Activated CD4-positive, alpha-beta memory T cell treated with anti-CD3 and anti-CD28 coated beads for 36 hours (primary cell): ENCODE results near the gene CFAP107. TPM values are rescaled to one million over a fixed set of nuclear protein-coding genes. Genes with fewer than 3 reads are reported as not detected.
"Not testable (repeated sequence)": the region's sequence is repeated elsewhere in the genome, so short reads cannot be mapped to it uniquely, and the experiment has no call there.

Experiments used
- CTCF ChIA-PET: fragments of 350-600 bp; sonication (Branson Sonifier 250); formaldehyde crosslinking; loops from one replicate; lab custom pipeline; 2021; ENCODE audit warnings: antibody characterized with exemption, inconsistent platforms; lab: Charles Lee
- POLR2A ChIA-PET: fragments of 350-600 bp; sonication (Branson Sonifier 250); formaldehyde crosslinking; loops from one replicate; lab custom pipeline; 2021; ENCODE audit warnings: antibody characterized with exemption; lab: Charles Lee
- DNase-seq: peaks from one replicate; pipeline ENCODE4 v3.0.0-alpha.2; 2020
- H3K27ac Mint-ChIP-seq: one replicate; pipeline ENCODE4 v1.8.0; 2021; ENCODE audit warnings: mixed read lengths
- H3K27me3 Mint-ChIP-seq: one replicate; pipeline ENCODE4 v1.8.0; 2021; ENCODE audit warnings: mixed read lengths
- H3K36me3 Mint-ChIP-seq: one replicate; pipeline ENCODE4 v1.8.0; 2021; ENCODE audit warnings: mixed read lengths
- H3K4me1 Mint-ChIP-seq: one replicate; pipeline ENCODE4 v1.8.0; 2021; ENCODE audit warnings: low read depth, mixed read lengths
- H3K4me3 Mint-ChIP-seq: one replicate; pipeline ENCODE4 v1.8.0; 2021; ENCODE audit warnings: mild to moderate bottlenecking, mixed read lengths
- H3K9me3 Mint-ChIP-seq: one replicate; pipeline ENCODE4 v1.8.0; 2021; ENCODE audit warnings: mixed read lengths
- intact Hi-C: fragments of 100-400 bp; cut with micrococcal nuclease; formaldehyde crosslinking; loops from one replicate; pipeline ENCODE4 v1.15.1; 2023
- total RNA-seq, 2 experiments: library from RNA; stranded (reverse); gene quantifications; one replicate each; pipeline ENCODE4 v1.2.3, GENCODE V29; 2021

The CFAP107 gene
- total RNA-seq, 2 experiments from 2014 or later, result not detected

- Mint-ChIP-seq H3K4me3 (no peak overlapping the region), H3K27me3 (peaks cover 29% of the 10 kb centered on the region)
- intact Hi-C loops, result no loop called here
Observed at GRCh38 chr1:12771186-12771585, 25.2 kb downstream of the CFAP107 start.

GRCh38 chr1:12772520-12772919, 26.5 kb downstream of the CFAP107 start:
- H3K27me3 Mint-ChIP-seq, result peaks cover 25% of the 10 kb centered on the region
- CTCF ChIA-PET, result no interaction called here
- H3K27ac Mint-ChIP-seq, result no peak overlapping the region
- POLR2A ChIA-PET, result no interaction called here
- intact Hi-C loops, result no loop called here
- H3K9me3 Mint-ChIP-seq, result no peaks in the 10 kb centered on the region
- no peaks in the 10 kb centered on the region for H3K36me3 Mint-ChIP-seq
- no peak overlapping the region for H3K4me3 Mint-ChIP-seq
- H3K4me1 Mint-ChIP-seq, result no peaks in the 10 kb centered on the region
- no peak for DNase-seq

More at GRCh38 chr1:12771186-12771585, 25.2 kb downstream of the CFAP107 start:
- POLR2A ChIA-PET, result no interaction called here
- Mint-ChIP-seq H3K4me1 (no peaks in the 10 kb centered on the region), H3K9me3 (no peaks in the 10 kb centered on the region), H3K27ac (no peak overlapping the region), H3K36me3 (no peaks in the 10 kb centered on the region)
- no peak for DNase-seq
- CTCF ChIA-PET, result no interaction called here

GRCh38 chr1:12773438-12773837, 27.4 kb downstream of the CFAP107 start, which contains the start of gene PRAMEF12:
Gene PRAMEF12 (plus strand): TSS chr1:12773738. CDS start chr1:12774868, 1,130 bp downstream.
- POLR2A ChIA-PET, result no interaction called here
- Mint-ChIP-seq H3K36me3 (no peaks in the 10 kb centered on the region), H3K9me3 (no peaks in the 10 kb centered on the region), H3K4me1 (no peaks in the 10 kb centered on the region), H3K27me3 (peaks cover 24% of the 10 kb centered on the region), H3K4me3 (no peak within 1 kb of the TSS), H3K27ac (no peak within 1 kb of the TSS)
- intact Hi-C loops, result no loop called here
- DNase-seq, result no peak
- CTCF ChIA-PET, result no interaction called here

DNA sequence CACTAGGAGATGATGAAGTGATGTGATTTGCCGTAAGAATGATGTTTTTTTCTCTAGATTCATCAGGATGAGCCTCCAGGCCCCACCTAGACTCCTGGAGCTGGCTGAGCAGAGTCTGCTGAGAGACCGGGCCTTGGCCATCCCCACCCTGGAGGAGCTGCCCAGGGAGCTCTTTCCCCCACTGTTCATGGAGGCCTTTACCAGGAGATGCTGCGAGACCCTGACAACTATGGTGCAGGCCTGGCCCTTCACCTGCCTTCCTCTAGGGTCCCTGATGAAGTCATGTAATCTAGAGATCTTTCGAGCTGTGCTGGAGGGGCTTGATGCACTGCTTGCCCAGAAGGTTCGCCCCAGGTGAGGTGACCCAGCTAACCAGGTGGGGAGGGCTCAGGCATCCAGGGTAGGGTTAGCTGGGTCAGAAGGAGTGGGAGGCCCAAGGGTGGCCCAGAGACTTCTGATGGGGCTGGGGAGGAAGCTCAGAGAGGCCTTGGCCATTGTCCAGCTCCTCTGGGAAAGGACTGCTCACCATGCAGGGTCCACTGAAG, 28.9 kb downstream of the CFAP107 start:
- intact Hi-C loops, result no loop called here
- Mint-ChIP-seq H3K9me3 (no peaks in the 10 kb centered on the region), H3K4me3 (no peak overlapping the region), H3K27me3 (peaks cover 14% of the 10 kb centered on the region), H3K27ac (no peak overlapping the region), H3K4me1 (no peaks in the 10 kb centered on the region), H3K36me3 (no peaks in the 10 kb centered on the region)
- ChIA-PET CTCF (no interaction called here), POLR2A (no interaction called here)
- no peak for DNase-seq

- no peak overlapping the region for H3K27ac Mint-ChIP-seq
- H3K4me3 Mint-ChIP-seq, result no peak overlapping the region
- H3K36me3 Mint-ChIP-seq, result no peaks in the 10 kb centered on the region
- intact Hi-C loops, result no loop called here
- ChIA-PET CTCF (no interaction called here), POLR2A (no interaction called here)
- H3K4me1 Mint-ChIP-seq, result no peaks in the 10 kb centered on the region
- no peak for DNase-seq
- peaks cover 10% of the 10 kb centered on the region for H3K27me3 Mint-ChIP-seq
- no peaks in the 10 kb centered on the region for H3K9me3 Mint-ChIP-seq
Observed at GRCh38 chr1:12775443-12775842, 29.4 kb downstream of the CFAP107 start.

DNA sequence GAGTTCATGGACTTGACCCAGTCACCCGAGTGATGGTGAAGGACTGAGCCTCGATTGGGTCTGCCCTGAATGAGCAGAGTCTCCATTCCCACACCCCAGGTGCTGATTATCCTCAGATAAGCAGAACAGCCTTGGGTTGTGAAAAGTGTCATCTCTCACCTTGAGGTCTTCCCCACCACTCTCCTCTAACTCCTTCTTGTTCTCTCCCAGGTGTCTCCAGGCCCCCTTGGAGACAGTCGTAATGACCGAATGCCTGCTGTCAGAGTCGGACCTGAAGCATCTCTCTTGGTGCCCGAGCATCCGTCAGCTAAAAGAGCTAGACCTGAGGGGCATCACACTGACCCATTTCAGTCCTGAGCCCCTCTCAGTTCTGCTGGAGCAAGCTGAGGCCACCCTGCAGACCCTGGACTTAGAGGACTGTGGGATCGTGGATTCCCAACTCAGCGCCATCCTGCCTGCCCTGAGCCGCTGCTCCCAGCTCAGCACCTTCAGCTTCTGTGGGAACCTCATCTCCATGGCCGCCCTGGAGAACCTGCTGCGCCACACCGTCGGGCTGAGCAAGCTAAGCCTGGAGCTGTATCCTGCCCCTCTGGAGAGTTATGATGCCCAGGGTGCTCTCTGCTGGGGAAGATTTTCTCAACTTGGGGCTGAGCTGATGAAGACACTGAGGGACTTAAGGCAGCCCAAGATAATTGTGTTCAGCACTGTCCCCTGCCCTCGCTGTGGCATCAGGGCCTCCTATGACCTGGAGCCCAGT, 31.0 kb downstream of the CFAP107 start:
- Mint-ChIP-seq H3K27ac (no peak overlapping the region), H3K9me3 (no peaks in the 10 kb centered on the region), H3K4me1 (no peaks in the 10 kb centered on the region), H3K4me3 (no peak overlapping the region), H3K27me3 (peaks cover 7% of the 10 kb centered on the region), H3K36me3 (no peaks in the 10 kb centered on the region)
- intact Hi-C loops, result no loop called here
- DNase-seq, result no peak
- ChIA-PET POLR2A (no interaction called here), CTCF (no interaction called here)

DNA sequence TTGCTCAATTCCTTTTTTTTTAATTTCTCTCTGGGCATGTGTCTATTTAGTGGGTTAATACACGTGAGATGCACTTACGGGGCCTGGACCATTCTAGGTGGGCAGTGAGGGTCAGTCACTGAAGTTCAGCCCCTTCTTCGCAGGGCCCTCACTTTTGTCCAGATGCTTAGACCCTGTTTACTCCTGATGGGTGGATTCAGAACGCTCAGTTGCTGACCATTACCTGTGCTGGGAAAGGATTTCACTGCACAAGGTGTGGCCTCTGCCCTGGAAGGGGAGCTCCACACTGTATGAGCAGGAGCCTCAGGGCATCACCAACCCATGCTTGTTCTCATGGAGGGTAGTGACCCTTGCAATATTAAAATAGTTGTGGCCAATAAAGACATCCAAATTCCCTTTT, 32.1 kb downstream of the CFAP107 start:
- ChIA-PET CTCF (no interaction called here), POLR2A (no interaction called here)
- intact Hi-C loops, result no loop called here
- H3K27me3 Mint-ChIP-seq, result peaks cover 3% of the 10 kb centered on the region
- H3K27ac Mint-ChIP-seq, result no peak overlapping the region
- H3K4me1 Mint-ChIP-seq, result no peaks in the 10 kb centered on the region
- no peaks in the 10 kb centered on the region for H3K36me3 Mint-ChIP-seq
- H3K4me3 Mint-ChIP-seq, result no peak overlapping the region
- H3K9me3 Mint-ChIP-seq, result peaks cover 1% of the 10 kb centered on the region
- no peak for DNase-seq

DNA sequence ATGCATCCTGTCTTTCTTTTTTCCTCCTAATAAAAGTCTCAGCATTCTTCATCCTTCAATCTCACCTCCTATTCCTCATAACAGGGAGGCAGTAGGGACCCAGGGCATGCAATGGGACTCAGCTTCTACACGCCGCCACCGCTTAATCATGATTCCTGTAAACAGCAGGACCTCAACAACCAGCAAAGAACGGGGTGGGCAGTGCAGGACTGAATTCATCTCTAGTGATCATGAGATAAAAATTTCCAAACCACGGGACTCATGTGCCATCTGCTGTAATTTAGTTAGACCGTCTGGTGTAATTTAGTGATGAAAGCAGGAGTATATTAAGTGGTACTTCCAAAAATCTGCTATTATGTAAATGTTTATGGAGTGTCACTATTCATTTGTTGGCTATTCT, 32.9 kb downstream of the CFAP107 start:
- DNase-seq, result no peak
- Mint-ChIP-seq H3K27me3 (peaks cover 2% of the 10 kb centered on the region), H3K4me3 (no peak overlapping the region), H3K27ac (no peak overlapping the region), H3K4me1 (no peaks in the 10 kb centered on the region), H3K36me3 (no peaks in the 10 kb centered on the region), H3K9me3 (peaks cover 8% of the 10 kb centered on the region)
- intact Hi-C loops, result no loop called here
- ChIA-PET POLR2A (no interaction called here), CTCF (no interaction called here)

- H3K27me3 Mint-ChIP-seq, H3K27ac Mint-ChIP-seq, POLR2A ChIA-PET, H3K36me3 Mint-ChIP-seq, DNase-seq, H3K4me1 Mint-ChIP-seq, CTCF ChIA-PET, intact Hi-C loops, H3K4me3 Mint-ChIP-seq: not testable (repeated sequence)
- H3K9me3 Mint-ChIP-seq, result peaks cover 27% of the 10 kb centered on the region
Observed at GRCh38 chr1:12781488-12781887, 35.5 kb downstream of the CFAP107 start.

- H3K36me3 Mint-ChIP-seq, H3K27ac Mint-ChIP-seq, H3K4me1 Mint-ChIP-seq, CTCF ChIA-PET, DNase-seq, intact Hi-C loops, POLR2A ChIA-PET, H3K4me3 Mint-ChIP-seq, H3K27me3 Mint-ChIP-seq: not testable (repeated sequence)
- H3K9me3 Mint-ChIP-seq, result peaks cover 29% of the 10 kb centered on the region
Observed at GRCh38 chr1:12783783-12784182, 37.8 kb downstream of the CFAP107 start.

DNA sequence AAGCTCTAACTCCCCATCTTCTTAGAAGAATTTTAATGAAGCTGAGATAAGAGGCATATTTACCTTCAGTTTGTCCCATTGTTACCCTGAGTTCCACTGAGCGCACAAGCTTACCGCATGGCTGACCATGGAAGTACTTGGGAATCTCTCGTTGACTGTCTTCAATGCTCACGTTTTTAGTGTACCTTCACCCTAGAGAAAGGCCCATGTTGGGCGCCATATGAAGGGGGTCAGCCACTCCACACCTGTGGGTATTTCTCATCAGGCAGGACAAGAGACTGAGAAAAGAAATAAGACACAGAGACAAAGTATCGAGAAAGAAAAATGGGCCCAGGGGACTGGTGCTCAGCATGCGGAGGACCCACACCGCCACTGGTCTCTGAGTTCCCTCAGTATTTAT, 38.7 kb downstream of the CFAP107 start:
- intact Hi-C loops, H3K4me3 Mint-ChIP-seq, H3K27ac Mint-ChIP-seq, DNase-seq, H3K4me1 Mint-ChIP-seq, POLR2A ChIA-PET, H3K36me3 Mint-ChIP-seq, H3K27me3 Mint-ChIP-seq, CTCF ChIA-PET: not testable (repeated sequence)
- H3K9me3 Mint-ChIP-seq, result peaks cover 29% of the 10 kb centered on the region

DNA sequence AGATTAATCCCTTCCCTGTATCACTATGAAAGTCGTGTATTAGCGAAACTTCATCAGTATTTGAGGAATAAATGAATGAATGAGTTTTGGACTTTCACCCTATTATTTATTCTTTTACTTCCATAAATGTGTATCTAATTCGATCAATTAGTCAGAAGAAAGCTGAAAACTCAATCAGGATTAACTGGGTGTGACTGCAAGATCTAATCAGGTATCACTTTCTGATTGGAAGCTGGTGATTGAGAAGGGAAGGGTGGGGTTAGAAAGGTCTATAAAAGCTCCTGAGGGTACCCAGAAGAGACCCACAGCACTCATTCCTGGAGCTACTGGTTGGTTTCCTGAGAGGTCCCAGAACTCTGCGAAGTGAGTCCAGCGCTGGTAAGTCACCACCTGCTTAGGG, 45.1 kb downstream of the CFAP107 start, which contains the start of gene PRAMEF1:
PRAMEF1 (plus strand) TSS at position 301 of the 400 bp plus-strand sequence. CDS start 1,831 bp downstream, outside the sequence.
- H3K4me1 Mint-ChIP-seq, H3K9me3 Mint-ChIP-seq, H3K27me3 Mint-ChIP-seq, H3K36me3 Mint-ChIP-seq, CTCF ChIA-PET, H3K27ac Mint-ChIP-seq, POLR2A ChIA-PET, intact Hi-C loops, H3K4me3 Mint-ChIP-seq, DNase-seq: not testable (repeated sequence)

- H3K36me3 Mint-ChIP-seq, result no peaks in the 10 kb centered on the region
- H3K9me3 Mint-ChIP-seq, result no peaks in the 10 kb centered on the region
- H3K27me3 Mint-ChIP-seq, result peaks cover 3% of the 10 kb centered on the region
- ChIA-PET CTCF (no interaction called here), POLR2A (no interaction called here)
- no peak for DNase-seq
- H3K27ac Mint-ChIP-seq, result no peak overlapping the region
- H3K4me1 Mint-ChIP-seq, result no peaks in the 10 kb centered on the region
- H3K4me3 Mint-ChIP-seq, result no peak overlapping the region
- intact Hi-C loops, result no loop called here
Observed at GRCh38 chr1:12798911-12799310, 52.9 kb downstream of the CFAP107 start.
